IPS DF 6.9 (cell line): ENCODE results near the gene MYO1E.

Experiments used
- DNase-seq: peaks from one replicate; pipeline ENCODE4 v3.0.0-alpha.2; 2013; ENCODE audit warnings: low read depth, low spot score
- H3K27ac ChIP-seq: one replicate; pipeline ENCODE4 v1.5.1; 2013; ENCODE audit warnings: low read length, control low read depth
- H3K27me3 ChIP-seq: 2 replicates; pipeline ENCODE4 v1.6.1; 2013; ENCODE audit warnings: mild to moderate bottlenecking, low read length; ENCODE audit not compliant: control insufficient read depth, insufficient read depth
- H3K36me3 ChIP-seq: 2 replicates; pipeline ENCODE4 v1.6.1; 2013; ENCODE audit warnings: low read length; ENCODE audit not compliant: control insufficient read depth, insufficient read depth
- H3K4me1 ChIP-seq: 2 replicates; pipeline ENCODE4 v1.6.1; 2013; ENCODE audit warnings: low read length; ENCODE audit not compliant: control insufficient read depth, insufficient read depth
- H3K4me3 ChIP-seq: 2 replicates; pipeline ENCODE4 v1.5.1; 2013; ENCODE audit warnings: mild to moderate bottlenecking, low read length
- H3K9me3 ChIP-seq: 2 replicates; pipeline ENCODE4 v1.6.1; 2013; ENCODE audit warnings: low read length, inconsistent platforms; ENCODE audit not compliant: control insufficient read depth, insufficient read depth
- WGBS: extraction: QIAGEN DNeasy Blood & Tissue Kit; methylation state at CpG from one replicate; pipeline ENCODE4 v1.1.7; 2013; ENCODE audit warnings: mixed read lengths, missing lambda C conversion rate; ENCODE audit not compliant: insufficient read length, insufficient coverage; 5-methylcytosine and 5-hydroxymethylcytosine counted together

The MYO1E gene

DNA sequence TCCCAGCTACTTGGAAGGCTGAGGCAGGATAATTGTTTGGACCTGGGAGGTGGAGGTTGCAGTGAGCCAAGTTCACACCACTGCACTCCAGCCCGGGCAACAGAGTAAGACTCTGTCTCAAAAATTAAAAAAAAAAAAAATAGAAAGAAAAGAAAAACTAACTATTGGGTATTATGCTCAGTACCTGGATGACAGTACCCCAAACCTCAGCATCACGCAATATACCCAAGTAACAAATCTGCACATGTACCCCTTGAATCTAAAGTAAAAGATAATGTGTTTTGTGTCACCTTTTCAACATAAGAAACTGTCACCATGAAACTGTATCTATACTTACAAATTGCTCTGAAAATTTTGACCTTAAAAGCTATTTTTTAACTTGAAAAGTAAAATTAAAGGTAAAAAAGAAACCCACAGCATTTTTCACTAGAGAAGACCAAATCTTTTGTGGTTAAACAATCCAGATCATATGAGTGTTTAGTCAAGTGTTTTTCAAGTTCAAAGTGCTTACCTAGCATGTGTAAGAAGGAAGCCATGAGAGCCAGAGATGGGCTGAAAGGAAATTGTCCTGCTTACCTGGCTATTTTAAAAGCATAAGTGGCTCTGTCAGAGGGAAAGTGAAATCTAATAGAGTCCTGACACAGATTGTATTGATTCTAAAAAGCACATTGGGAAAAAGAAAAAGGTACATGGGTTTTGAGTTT, 50.5 kb downstream of the MYO1E start:
- Histone ChIP-seq H3K27ac (no peak overlapping the region), H3K36me3 (no peaks in the 10 kb centered on the region), H3K9me3 (no peaks in the 10 kb centered on the region), H3K4me1 (no peaks in the 10 kb centered on the region), H3K4me3 (no peak overlapping the region), H3K27me3 (no peaks in the 10 kb centered on the region)
- no CpG with 5 or more reads among the region's 2 CpGs for WGBS
- no peak for DNase-seq

DNA sequence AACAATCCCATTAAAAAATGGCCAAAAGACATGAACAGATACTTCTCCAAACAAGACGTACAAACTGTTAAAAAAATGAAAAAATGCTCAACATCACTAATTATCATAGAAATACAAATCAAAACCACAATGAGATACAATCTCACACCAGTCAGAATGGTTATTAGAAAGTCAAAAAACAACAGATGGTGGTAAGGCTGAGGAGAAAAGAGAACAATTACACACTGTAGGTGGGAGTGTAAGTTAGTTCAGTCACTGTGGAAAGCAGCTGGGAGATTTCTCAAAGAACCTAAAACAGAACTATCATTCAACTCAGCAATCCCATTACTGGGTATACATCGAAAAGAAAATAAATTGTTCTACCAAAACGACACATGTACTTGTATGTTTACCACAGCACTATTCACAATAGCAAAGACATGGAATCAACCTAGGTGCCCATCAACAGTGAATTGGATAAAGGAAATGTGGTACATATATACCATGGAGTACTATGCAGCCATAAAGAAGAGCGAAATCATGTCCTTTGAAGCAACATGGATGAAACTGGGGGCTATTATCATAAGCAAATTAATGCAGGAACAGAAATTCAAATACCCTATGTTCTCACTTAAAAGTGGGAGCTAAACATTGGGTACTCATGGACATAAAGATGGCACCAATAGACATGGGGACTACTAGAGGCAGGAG, 51.5 kb downstream of the MYO1E start:
- no peak overlapping the region for H3K4me3 ChIP-seq
- no peaks in the 10 kb centered on the region for H3K9me3 ChIP-seq
- no peaks in the 10 kb centered on the region for H3K27me3 ChIP-seq
- H3K36me3 ChIP-seq: no peaks in the 10 kb centered on the region
- no peak for DNase-seq
- H3K4me1 ChIP-seq: no peaks in the 10 kb centered on the region
- no peak overlapping the region for H3K27ac ChIP-seq
- no CpG with 5 or more reads among the region's 4 CpGs for WGBS

DNA sequence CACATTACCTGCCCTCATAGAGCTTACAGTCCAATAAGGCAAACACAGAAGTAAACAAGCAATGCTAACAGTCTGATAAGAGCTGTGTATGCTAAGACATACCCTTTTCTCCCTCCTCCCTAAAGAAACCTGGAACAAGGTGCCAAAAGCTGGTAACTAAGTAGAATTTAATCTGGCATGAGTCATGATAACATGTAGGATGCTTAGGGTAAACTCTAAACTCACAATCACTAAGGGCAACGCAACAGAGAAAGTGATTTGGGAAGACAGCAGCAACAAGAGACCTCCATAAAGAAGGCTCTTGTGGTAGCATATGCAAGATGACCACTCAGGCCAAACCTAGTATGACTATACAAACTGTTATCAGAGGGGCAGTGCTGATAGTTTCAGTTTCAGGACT, 55.5 kb downstream of the MYO1E start:
- H3K4me1 ChIP-seq: no peaks in the 10 kb centered on the region
- H3K27ac ChIP-seq: no peak overlapping the region
- no peak overlapping the region for H3K4me3 ChIP-seq
- no peaks in the 10 kb centered on the region for H3K9me3 ChIP-seq
- H3K27me3 ChIP-seq: no peaks in the 10 kb centered on the region
- no peaks in the 10 kb centered on the region for H3K36me3 ChIP-seq
- no CpG with 5 or more reads among the region's 1 CpG for WGBS
- DNase-seq: no peak

DNA sequence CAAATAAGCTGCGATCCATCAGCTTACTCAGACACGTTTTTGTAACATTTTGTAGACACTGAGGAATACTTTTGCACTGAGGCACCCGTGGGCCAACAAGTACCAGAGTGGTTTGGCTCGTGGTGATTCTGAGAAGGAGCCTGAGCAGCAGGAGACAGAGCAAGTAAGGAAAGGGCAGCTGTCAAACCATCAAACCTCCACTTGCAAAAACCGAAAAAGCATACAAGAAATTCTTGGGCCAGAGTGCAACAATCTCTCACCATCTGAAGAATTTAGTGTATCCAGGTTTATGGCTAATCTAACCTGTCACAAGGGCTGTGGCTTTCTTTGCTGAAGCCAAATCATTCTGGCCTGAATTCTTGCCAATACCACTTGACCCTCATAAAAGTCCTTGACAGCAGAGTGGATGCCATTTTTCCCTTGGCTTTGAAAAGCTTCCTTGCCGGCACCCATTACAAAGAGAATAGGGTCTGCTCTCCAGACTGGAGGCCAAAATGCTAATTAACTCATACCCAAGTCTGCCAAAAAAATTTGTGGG, 56.7 kb downstream of the MYO1E start:
- no peak overlapping the region for H3K4me3 ChIP-seq
- H3K27me3 ChIP-seq: no peaks in the 10 kb centered on the region
- H3K27ac ChIP-seq: no peak overlapping the region
- WGBS: no CpG with 5 or more reads among the region's 6 CpGs
- DNase-seq: no peak
- H3K9me3 ChIP-seq: no peaks in the 10 kb centered on the region
- no peaks in the 10 kb centered on the region for H3K36me3 ChIP-seq
- no peaks in the 10 kb centered on the region for H3K4me1 ChIP-seq

DNA sequence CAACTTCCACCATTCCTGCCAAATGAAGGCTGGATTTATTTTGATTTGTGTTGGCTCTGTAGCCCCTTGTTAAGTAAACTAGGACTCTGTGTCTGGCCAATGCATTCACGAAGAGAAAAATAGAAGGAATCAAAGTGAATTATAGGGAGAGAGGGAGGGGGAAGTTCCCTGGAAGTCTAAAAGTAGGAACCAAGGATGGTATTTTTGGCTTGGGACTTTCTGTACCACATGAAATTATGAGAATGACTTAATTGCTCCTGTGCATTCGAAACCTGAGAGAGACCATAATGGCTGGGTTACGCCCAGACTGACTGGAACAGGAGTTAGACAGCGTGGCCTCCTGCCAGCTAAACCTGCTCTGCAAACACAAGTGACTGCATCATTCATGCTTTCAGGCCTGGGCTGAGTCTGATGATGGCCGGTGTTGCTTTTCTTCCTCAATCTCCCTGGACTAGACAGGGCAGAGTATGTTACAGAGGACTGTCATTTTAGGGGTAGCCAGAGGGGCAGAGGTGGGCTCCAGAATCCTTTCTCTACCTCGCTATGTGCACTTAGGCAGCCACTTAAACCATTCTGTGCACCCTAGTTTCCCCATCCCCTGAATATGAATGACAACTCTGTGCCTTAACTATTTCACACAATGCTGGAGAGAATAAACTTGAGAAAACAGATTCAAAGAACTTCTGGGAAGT, 58.9 kb downstream of the MYO1E start:
- H3K36me3 ChIP-seq: no peaks in the 10 kb centered on the region
- H3K4me1 ChIP-seq: no peaks in the 10 kb centered on the region
- no peak overlapping the region for H3K27ac ChIP-seq
- no peaks in the 10 kb centered on the region for H3K27me3 ChIP-seq
- WGBS: no CpG with 5 or more reads among the region's 6 CpGs
- no peak overlapping the region for H3K4me3 ChIP-seq
- no peak for DNase-seq
- no peaks in the 10 kb centered on the region for H3K9me3 ChIP-seq

DNA sequence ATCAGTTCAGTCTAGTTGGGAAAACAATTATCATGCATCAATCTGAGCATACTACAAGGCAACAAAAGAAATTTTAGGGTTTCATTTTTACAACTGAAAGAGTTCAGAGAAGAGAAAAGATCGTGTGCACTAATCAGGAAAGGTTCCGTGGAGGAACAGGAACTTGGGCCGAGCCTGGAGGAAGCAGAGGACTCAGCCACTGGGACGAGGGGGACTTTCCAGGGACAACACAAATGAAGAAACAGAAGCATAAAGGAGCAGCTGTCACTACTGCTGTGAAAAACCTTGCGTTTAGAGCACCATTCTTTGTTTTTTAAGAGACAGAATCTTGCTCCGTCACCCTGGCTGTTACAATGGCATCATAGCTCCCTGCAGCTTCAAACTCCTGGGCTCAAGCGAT, 60.5 kb downstream of the MYO1E start:
- Histone ChIP-seq H3K4me1 (no peaks in the 10 kb centered on the region), H3K4me3 (no peak overlapping the region), H3K27ac (no peak overlapping the region), H3K27me3 (no peaks in the 10 kb centered on the region), H3K9me3 (no peaks in the 10 kb centered on the region), H3K36me3 (no peaks in the 10 kb centered on the region)
- no peak for DNase-seq
- WGBS: no CpG with 5 or more reads among the region's 7 CpGs

DNA sequence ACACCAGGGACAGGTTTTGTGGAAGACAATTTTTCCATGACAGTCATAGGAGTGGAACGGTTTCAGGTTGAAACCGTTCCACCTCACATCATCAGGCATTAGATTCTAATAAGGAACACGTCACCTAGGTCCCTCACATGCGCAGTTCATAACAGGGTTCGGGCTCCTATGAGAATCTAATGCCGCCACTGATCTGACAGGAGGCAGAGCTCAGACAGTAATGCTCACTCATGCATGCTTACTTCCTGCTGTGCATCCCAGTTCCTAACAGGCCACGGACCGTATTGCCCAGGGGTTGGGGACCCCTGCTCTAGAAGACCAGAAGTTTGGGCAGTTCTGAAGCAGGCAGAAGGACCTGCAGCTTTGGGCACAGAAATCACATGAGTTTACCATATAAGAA, 61.5 kb downstream of the MYO1E start:
- H3K4me1 ChIP-seq: no peaks in the 10 kb centered on the region
- no peak overlapping the region for H3K27ac ChIP-seq
- H3K36me3 ChIP-seq: no peaks in the 10 kb centered on the region
- no peak for DNase-seq
- no peaks in the 10 kb centered on the region for H3K27me3 ChIP-seq
- H3K9me3 ChIP-seq: no peaks in the 10 kb centered on the region
- H3K4me3 ChIP-seq: no peak overlapping the region
- WGBS: no CpG with 5 or more reads among the region's 8 CpGs

DNA sequence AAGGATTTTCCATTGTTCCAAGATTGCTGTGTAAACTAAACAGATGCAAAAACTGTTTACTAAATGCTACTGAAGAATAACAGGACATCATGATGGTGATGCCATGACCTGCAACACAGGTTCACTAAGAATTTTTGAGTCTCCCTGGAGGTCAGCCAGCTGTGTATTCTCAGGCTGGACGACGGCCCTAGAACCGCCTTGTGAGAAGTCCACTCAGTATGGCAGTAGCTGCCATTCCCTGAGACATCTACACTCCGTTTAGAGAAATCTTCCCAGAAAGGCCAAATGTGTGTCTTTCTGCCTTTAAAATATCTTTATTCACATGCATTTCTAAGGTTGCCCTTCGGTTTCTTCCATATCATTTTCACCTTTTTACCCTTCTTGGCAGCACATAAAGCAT, 63.3 kb downstream of the MYO1E start:
- H3K4me1 ChIP-seq: no peaks in the 10 kb centered on the region
- no CpG with 5 or more reads among the region's 5 CpGs for WGBS
- H3K9me3 ChIP-seq: no peaks in the 10 kb centered on the region
- no peaks in the 10 kb centered on the region for H3K36me3 ChIP-seq
- H3K27me3 ChIP-seq: no peaks in the 10 kb centered on the region
- H3K27ac ChIP-seq: no peak overlapping the region
- DNase-seq: no peak
- H3K4me3 ChIP-seq: no peak overlapping the region

DNA sequence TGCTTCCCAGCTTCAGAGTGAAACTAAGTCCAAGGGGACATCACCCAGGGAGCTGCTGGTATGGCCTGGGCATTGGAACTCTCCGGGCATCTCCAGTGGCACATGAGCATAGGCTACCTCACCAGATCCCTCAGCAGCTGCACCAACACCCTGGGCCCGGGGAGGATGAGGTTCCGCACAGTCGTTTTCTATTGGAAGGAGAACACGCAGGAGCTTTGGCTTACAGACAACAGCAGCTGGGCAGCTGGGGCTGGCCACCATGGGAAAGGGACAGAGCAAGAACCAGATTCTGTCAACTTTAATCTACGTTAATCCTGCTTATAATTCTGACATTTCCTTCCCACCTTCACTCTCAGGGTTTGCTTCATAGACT, 65.5 kb downstream of the MYO1E start:
- H3K27me3 ChIP-seq: no peaks in the 10 kb centered on the region
- WGBS: no CpG with 5 or more reads among the region's 6 CpGs
- H3K36me3 ChIP-seq: no peaks in the 10 kb centered on the region
- no peak for DNase-seq
- H3K9me3 ChIP-seq: no peaks in the 10 kb centered on the region
- H3K4me1 ChIP-seq: no peaks in the 10 kb centered on the region
- H3K4me3 ChIP-seq: no peak overlapping the region
- H3K27ac ChIP-seq: no peak overlapping the region

DNA sequence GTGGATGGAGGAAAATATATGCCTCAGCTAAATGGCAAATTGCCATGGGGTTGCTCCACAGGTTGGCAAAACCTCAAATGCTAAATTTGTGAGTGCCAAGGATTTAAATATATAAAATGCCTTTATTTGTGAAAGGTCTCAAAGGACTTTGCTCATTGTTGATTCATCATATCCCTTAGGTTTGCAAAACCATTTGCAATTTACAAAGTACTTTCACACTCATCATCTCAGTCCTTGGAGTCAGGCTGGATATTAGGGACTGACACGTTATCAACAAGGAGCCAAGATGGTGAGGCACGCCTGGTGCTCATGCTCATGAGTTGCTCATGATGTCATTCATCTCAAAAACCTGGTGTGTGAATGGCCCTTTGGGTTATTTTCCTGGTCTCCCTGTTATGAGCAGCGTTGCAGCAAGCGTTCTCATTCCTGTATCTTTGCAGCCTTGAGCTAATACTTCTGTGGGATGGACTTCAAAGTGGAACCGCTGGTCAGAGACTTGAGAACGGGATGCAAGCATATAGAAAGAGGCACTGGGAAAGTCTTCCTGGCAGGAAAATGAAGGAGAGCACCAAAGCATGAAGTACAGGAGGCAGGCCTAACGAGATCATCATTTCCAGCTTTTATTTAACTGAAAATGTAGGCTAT, 66.0 kb downstream of the MYO1E start:
- no peaks in the 10 kb centered on the region for H3K27me3 ChIP-seq
- H3K36me3 ChIP-seq: no peaks in the 10 kb centered on the region
- no CpG with 5 or more reads among the region's 7 CpGs for WGBS
- H3K27ac ChIP-seq: no peak overlapping the region
- H3K4me3 ChIP-seq: no peak overlapping the region
- H3K4me1 ChIP-seq: no peaks in the 10 kb centered on the region
- no peaks in the 10 kb centered on the region for H3K9me3 ChIP-seq
- no peak for DNase-seq
